ENCODE data around the gene FAM216A. TPM values are rescaled to one million over a fixed set of nuclear protein-coding genes. Genes with fewer than 3 reads are reported as not detected.

Gene FAM216A
- total RNA-seq, 1 donor from 2014 or later = 7.1 TPM

DNA sequence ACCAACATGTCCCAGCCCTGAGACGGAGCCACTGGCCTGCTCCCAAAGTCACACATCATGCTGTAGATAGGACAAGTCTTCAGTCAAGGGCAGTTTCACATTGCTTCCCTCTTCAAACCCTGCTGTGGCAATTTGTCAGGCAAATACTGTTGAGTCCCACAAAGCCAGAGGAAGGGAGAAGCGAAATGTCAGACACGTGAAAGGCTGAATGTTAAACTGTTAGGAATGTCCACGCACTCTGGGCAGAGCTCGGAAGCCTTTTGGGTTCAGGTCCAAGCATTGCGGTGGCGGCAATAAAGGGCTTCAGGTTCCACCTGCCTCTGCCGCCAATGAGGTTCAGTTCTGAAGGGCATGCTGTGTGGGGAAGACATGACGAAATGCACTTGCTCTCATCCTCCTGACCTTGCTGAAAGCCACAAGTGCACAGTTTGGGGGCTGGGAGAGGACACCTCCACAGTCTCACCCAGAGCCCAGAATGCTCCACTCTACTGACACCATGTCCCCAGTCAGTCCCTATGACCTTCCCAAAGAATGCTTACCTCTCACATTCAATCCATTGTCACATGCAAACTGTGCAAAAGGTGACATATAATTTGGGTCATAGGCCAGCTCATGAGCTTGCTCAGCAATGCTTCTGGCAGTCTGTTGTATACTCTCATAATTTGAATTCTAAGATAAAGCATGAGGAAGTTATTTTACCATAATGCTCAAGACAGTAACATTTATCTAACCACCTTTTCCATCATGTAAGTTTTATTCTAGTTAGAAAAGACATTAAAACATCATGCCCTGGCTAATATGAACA is 69.2 kb downstream of the FAM216A start:
- DNase-seq (ENCODE audit: extremely low read depth, low read depth, low spot score) = no peak

DNA sequence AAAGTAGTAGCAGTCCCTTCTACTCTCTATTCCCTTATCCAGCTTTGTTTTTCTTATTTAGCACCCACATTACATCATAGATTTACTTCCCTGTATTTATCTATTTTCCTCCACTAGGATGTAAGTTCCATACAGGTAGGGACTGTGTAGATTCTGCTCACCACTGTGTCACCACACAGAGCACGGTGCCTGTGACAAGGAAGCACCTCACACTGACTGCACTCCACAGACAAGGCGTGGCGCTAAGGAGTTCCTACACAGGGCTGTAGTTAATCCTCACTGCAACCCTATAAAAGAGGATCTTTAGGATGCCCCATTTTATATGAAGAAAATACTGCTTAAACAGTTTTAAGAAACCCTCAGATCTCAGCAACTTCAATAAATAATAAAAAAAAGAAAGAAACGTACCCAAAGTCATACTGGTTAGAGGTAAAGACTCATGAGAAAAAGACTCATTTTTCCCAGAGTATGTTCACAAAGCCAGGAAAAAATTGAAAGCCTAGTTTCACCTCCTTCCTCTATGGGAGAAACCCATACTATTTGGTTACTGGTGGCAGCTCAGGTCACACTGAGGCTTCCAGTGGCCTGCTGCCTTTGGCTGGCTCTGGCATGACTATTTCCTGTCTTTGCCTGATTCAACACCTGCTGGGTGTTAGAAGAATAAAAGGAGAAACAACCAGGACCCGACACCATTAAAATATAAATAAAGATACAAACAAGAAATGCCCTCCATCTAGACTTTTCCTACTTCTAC is 70.4 kb downstream of the FAM216A start:
- DNase-seq (ENCODE audit: extremely low read depth, low read depth, low spot score) = no peak

Other genes starting within 250 kb of the FAM216A start
- 147 and 176 TPM in 2 replicates for gene ATP2A2, start 187.6 kb upstream of the FAM216A start, total RNA-seq
- 41.5 and 67.1 TPM in 2 replicates for gene ANAPC7, start 65.1 kb upstream of the FAM216A start, total RNA-seq
- 667 and 1,344 TPM in 2 replicates for gene ARPC3, start 18.5 kb upstream of the FAM216A start, total RNA-seq
- gene GPN3, start 588 bp upstream of the FAM216A start, total RNA-seq = 11.3 and 20.1 TPM in 2 replicates
- gene VPS29, start 33.3 kb downstream of the FAM216A start, total RNA-seq = 102 and 129 TPM in 2 replicates
- 0.05 and 0.29 TPM in 2 replicates for gene RAD9B, start 33.5 kb downstream of the FAM216A start, total RNA-seq
- 11.0 and 11.4 TPM in 2 replicates for gene PPTC7, start 114.5 kb downstream of the FAM216A start, total RNA-seq
- 34.6 and 42.7 TPM in 2 replicates for gene TCTN1, start 145.3 kb downstream of the FAM216A start, total RNA-seq
- 0.58 and 1.9 TPM in 2 replicates for gene HVCN1, start 220.3 kb downstream of the FAM216A start, total RNA-seq

Data from glomerular endothelial cell (primary cell).